ENCODE measurements around the gene SLC7A1.

DNA sequence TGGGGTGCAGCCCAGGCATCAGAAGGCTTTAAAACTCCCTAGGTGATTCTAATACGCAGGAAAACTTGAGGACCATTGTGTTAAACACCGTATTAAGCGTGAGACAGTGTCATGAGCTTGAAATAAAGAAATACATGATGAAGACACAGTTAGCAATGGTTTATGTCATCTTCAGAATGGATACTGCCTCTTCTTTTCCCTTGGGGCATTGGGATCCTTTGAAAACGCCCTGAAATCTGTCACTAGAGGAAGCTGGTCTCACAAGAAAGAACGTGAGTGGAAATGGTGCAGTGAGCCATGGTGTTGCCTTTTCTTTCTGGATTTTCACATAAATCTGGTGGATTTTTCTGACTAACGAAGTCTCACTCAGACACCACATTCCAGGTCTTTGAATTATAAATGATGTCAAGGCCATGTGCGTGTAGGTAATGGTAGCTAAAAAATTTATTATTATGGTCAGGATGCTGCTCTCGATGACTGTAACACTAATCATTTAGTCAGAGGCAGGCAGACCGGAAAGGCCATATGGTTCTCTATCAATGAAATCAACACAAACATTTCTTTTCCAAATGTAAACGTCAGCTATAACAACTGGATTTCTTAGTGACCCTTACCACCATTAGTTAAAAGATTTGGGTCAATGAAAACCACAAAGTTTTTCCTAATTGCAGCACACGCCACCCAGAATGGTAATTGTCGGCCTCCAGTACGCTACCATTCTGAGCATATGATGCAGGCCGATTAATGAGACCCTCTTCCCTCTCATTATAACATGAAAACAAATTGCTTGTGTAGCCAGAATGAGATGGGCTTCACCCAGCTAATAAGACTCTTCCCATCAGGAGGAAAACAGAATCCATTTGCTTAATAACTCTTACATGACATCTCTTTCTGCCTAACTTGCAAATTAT, 105.6 kb downstream of the SLC7A1 start:
- TF ChIP-seq, protein P1, sequence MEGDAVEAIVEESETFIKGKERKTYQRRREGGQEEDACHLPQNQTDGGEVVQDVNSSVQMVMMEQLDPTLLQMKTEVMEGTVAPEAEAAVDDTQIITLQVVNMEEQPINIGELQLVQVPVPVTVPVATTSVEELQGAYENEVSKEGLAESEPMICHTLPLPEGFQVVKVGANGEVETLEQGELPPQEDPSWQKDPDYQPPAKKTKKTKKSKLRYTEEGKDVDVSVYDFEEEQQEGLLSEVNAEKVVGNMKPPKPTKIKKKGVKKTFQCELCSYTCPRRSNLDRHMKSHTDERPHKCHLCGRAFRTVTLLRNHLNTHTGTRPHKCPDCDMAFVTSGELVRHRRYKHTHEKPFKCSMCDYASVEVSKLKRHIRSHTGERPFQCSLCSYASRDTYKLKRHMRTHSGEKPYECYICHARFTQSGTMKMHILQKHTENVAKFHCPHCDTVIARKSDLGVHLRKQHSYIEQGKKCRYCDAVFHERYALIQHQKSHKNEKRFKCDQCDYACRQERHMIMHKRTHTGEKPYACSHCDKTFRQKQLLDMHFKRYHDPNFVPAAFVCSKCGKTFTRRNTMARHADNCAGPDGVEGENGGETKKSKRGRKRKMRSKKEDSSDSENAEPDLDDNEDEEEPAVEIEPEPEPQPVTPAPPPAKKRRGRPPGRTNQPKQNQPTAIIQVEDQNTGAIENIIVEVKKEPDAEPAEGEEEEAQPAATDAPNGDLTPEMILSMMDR (IDR thresholded peaks at IDR 0.05; ENCODE audit: control extremely low read depth in 1 of 3, insufficient read depth in 1 of 3, low read depth in 1 of 3, low read length in 3 of 3): no peak
- TF ChIP-seq RAD21 (IDR thresholded peaks at IDR 0.05 in 1 of 2, conservative IDR thresholded peaks at IDR 0.05 in 1 of 2; ENCODE audit: low read depth in 2 of 2, low read length in 2 of 2) (no peak), TAF1 (IDR thresholded peaks at IDR 0.05; ENCODE audit: low read depth, low read length) (no peak), BACH1 (IDR thresholded peaks at IDR 0.05; ENCODE audit: low read length) (no peak), EZH2 (IDR thresholded peaks at IDR 0.05; ENCODE audit: low read depth, low read length, severe bottlenecking) (no peak)

All from H1 (cell line).